ENCODE results near the gene MAP2. TPM values are rescaled to one million over a fixed set of nuclear protein-coding genes. Genes with fewer than 3 reads are reported as not detected.

Gene MAP2
- total RNA-seq, 1 experiment from 2014 or later, result 7.4 TPM

DNA sequence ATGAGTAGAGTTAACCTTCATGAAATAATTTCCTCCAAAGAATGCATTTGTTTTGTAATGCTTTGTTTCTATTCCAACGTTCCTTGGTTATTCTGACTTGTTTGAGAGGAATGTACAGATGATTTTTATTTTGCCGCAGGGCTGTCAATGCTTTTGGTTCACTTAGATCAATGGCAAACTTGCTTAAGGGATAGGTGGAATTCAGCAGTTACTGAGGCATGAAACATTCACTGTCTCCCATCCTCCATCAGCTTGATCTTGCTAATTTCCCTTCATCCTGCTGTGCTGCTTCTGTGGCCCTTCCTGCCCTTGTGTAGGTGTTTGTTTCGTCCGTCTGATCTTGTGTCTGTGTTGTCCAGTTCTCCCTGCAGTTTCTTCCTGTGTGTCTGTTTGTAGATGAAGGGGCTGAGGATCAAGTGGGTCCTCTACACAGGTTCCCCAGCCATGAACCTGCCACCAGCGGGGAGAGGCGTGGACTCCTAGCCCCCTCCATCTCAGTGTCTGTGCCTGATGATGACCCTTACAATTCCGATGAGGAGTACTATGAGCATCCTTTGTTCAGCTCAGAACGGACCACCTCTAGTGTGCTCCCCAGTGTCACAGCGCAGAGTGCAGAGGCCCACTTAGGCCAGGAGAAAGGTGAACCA, 263.6 kb downstream of the MAP2 start:
- Histone ChIP-seq H2AFZ (ENCODE audit: low read depth, low read length, poor library complexity, severe bottlenecking) (no peak overlapping the region), H3K4me3 (replicated peaks in 1 of 2; ENCODE audit: low read depth in 1 of 2, low read length in 2 of 2) (no peak overlapping the region), H3K79me2 (ENCODE audit: insufficient read depth, low read length) (no peaks in the 10 kb centered on the region), H3K27ac (ENCODE audit: low read depth, low read length) (no peak overlapping the region), H3K9me2 (ENCODE audit: insufficient read depth) (no peaks in the 10 kb centered on the region), H3K27me3 (ENCODE audit: insufficient read depth, low read length) (no peaks in the 10 kb centered on the region), H3K4me1 (ENCODE audit: control insufficient read depth in 1 of 2, insufficient read depth in 2 of 2, low read length in 2 of 2) (no peaks in the 10 kb centered on the region), H3K36me3 (ENCODE audit: control insufficient read depth in 1 of 2, insufficient read depth in 2 of 2, low read length in 2 of 2) (no peaks in the 10 kb centered on the region), H3K9ac (ENCODE audit: low read length) (no peak overlapping the region), H3K9me3 (ENCODE audit: control insufficient read depth in 1 of 2, insufficient read depth in 1 of 2, low read depth in 1 of 2, low read length in 2 of 2) (no peaks in the 10 kb centered on the region), H3K4me2 (ENCODE audit: low read length) (no peak overlapping the region), H4K20me1 (ENCODE audit: insufficient read depth) (no peaks in the 10 kb centered on the region)
- ATAC-seq (no peak), DNase-seq (ENCODE audit: low read depth, low spot score) (no peak)
- TF ChIP-seq EGR1 (IDR thresholded peaks at IDR 0.05; ENCODE audit: low read depth) (no peak), ELF1 (IDR thresholded peaks at IDR 0.05; ENCODE audit: borderline replicate concordance, low read depth) (no peak), EZH2 (IDR thresholded peaks at IDR 0.05) (no peak), POLR2AphosphoS5 (IDR thresholded peaks at IDR 0.05; ENCODE audit: low read depth, low read length) (no peak), RAD21 (IDR thresholded peaks at IDR 0.05; ENCODE audit: low read depth) (no peak), SIN3A (IDR thresholded peaks at IDR 0.05; ENCODE audit: low read depth) (no peak), ZFX (IDR thresholded peaks at IDR 0.05) (no peak), CEBPB (IDR thresholded peaks at IDR 0.05; ENCODE audit: low read depth) (no peak), POLR2A (IDR thresholded peaks at IDR 0.05; ENCODE audit: borderline replicate concordance, extremely low read depth, insufficient read depth, insufficient read length) (no peak)
- TF ChIP-seq, protein P1, sequence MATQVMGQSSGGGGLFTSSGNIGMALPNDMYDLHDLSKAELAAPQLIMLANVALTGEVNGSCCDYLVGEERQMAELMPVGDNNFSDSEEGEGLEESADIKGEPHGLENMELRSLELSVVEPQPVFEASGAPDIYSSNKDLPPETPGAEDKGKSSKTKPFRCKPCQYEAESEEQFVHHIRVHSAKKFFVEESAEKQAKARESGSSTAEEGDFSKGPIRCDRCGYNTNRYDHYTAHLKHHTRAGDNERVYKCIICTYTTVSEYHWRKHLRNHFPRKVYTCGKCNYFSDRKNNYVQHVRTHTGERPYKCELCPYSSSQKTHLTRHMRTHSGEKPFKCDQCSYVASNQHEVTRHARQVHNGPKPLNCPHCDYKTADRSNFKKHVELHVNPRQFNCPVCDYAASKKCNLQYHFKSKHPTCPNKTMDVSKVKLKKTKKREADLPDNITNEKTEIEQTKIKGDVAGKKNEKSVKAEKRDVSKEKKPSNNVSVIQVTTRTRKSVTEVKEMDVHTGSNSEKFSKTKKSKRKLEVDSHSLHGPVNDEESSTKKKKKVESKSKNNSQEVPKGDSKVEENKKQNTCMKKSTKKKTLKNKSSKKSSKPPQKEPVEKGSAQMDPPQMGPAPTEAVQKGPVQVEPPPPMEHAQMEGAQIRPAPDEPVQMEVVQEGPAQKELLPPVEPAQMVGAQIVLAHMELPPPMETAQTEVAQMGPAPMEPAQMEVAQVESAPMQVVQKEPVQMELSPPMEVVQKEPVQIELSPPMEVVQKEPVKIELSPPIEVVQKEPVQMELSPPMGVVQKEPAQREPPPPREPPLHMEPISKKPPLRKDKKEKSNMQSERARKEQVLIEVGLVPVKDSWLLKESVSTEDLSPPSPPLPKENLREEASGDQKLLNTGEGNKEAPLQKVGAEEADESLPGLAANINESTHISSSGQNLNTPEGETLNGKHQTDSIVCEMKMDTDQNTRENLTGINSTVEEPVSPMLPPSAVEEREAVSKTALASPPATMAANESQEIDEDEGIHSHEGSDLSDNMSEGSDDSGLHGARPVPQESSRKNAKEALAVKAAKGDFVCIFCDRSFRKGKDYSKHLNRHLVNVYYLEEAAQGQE (IDR thresholded peaks at IDR 0.05; ENCODE audit: low read depth), result no peak
- no TSS peak for BruUV-seq (replicated peaks)
- POLR2A ChIA-PET, result no interaction called here
- CTCF ChIA-PET, result interaction anchor here (0.6 kb wide), 1 partner anchor 228 kb away, joined by 4 read pairs; no protein-coding TSS in a partner anchor
- RAD21 ChIA-PET (ENCODE audit: low non-redundant PET in 1 of 2, low total read pairs in 2 of 2, uncharacterized antibody in 2 of 2, unreplicated experiment in 2 of 2), result no interaction called here
- intact Hi-C loops (cut with micrococcal nuclease), result no loop called here
